Stomach (tissue), 4 donors: ENCODE results near the gene CD28.

Source experiments
- CTCF ChIP-seq, 7 experiments: fragments of 450-650 bp in 4 of 7; fragments of 200-600 bp in 3 of 7; sonication (generic) in 3 of 7; IDR thresholded peaks; one replicate each; pipeline ENCODE4 v1.5.1; 2016 to 2019; ENCODE audit warnings: antibody characterized with exemption in 7 of 7, control low read depth in 2 of 7, mild to moderate bottlenecking in 1 of 7
- POLR2AphosphoS5 ChIP-seq, 3 donors: sonication (generic); formaldehyde crosslinking; IDR thresholded peaks; one replicate each; pipeline ENCODE4 v1.6.1; 2016; ENCODE audit warnings: antibody characterized with exemption in 3 of 3

- no peak for TF ChIP-seq CTCF (IDR thresholded peaks at IDR 0.05)
- no peak for TF ChIP-seq POLR2AphosphoS5 (IDR thresholded peaks at IDR 0.05)
These were observed 17.6 kb upstream of the CD28 start for GRCh38 chr2:203688798-203689197.
